Right renal pelvis (tissue), 4 donors: ENCODE results near the gene FKBP5. TPM values are rescaled to one million over a fixed set of nuclear protein-coding genes. Genes with fewer than 3 reads are reported as not detected.
"Not testable (repeated sequence)": the region's sequence is repeated elsewhere in the genome, so short reads cannot be mapped to it uniquely, and the experiment has no call there.

Experiments
- DNase-seq, 4 donors: peaks; one replicate each; pipeline ENCODE4 v3.0.0-alpha.2; 2013; ENCODE audit warnings: low read depth in 4 of 4, low spot score in 3 of 4, missing footprints in 1 of 4
- polyA plus RNA-seq, 4 donors: library from polyadenylated mRNA; unstranded; fragments of 120-200 nt; gene quantifications; one replicate each; pipeline ENCODE4 v1.2.1, GENCODE V29; 2013; ENCODE audit not compliant: insufficient read length in 4 of 4

The FKBP5 gene
- polyA plus RNA-seq: 10 to 100 TPM; 25.4 to 30.7 (median 28.2) TPM

DNA sequence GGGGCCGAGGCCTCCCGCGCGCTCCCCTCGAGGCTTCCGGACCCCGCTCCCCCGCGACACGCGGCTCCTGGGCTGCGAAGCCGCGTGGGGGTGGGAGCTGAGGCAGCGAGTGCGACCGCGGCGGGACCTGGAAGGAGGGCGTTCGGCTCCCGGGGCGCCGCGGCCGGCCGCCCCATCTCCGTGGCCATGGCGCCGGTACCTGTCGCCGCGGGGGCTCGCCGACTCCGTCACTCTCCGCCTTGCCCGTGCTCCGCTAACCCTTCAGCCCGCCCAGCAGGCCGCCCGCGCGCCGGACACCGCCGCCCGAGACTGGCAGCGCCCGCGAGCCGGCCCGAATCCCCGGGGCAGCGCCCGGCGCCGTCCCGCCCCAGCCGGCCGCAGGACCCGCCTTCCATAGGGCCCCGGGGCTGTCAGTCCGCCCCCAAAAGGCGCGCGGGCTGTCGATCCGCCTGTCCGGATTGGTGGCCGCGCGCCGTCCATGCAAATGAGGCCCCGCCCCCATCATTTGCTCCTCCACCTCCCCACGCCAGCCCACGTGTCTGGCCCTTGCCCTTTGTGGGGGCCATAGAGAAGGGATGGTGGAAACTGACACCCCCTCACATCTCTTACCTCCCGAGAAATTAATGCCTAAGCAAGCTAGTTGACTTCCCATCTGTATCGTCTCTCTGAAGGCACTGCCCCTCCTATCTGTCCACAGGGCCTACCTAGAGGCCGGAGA, at the start of gene FKBP5:
Gene FKBP5 (minus strand): TSS at position 311 of the 718 bp plus-strand sequence. CDS start 46,091 bp downstream, outside the sequence.
- DNase-seq: peak; percentile 60 to 79 (median 68)

DNA sequence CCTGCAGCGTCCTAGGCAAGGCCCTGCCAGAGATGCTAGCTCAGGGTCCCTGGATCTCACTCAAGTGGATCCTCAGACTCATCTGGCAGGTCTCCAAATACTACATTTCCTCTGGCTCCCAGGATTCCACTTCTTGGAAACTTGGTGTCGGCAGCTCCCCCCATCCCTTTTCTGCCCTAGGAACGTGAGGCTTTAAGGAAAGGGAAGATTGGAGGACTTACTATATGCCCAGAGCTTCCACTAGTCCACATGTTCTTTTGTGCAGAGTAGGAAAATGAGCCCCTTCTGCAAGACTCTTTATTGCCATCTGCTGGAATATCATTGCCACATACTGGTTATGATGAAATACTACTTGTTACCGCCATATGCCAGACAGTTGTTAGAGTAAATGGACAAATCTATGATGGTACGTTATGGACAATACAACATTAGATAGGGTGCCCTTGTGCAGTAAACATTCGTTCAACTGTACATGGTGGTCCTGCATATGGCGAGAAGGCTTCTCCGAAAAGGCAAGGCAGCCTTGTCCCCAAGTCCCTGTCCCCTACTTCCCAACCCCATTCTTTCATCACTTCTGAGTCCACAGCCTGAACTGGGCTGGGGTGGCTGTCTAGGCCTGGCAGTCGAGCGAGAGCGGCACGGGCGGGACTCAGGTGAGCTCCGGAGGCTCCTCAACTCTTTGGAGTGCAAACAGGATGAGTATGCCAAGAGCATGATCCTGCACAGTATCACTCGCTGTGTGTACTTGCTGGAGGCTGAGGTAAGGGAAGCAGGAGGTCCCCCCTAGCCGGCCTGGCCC, 48.9 kb upstream of the FKBP5 start:
- peak in 1 of 4 donors; percentile 41 for DNase-seq

DNA sequence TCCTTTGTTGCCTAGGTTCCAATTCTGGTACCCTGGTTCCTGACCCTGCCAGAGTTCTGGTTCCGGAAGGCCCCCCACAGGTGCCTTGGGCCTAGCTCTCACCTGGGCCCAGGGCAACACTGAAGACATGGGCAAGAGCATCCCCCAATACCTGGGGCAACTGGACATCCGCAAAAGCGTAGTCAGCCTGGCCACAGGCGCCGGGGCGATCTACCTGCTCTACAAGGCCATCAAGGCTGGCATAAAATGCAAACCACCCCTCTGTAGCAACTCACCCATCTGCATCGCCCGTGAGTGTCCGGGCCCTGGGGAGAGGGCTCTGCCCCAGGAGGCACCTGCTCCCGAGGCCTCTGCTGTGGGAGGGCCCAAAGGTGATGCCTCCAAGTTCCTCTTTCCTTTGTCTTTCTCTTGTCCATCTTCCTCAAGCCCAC, 48.3 kb upstream of the FKBP5 start, which contains the start of gene ARMC12:
Gene ARMC12 (plus strand): TSS at position 51 of the 431 bp plus-strand sequence. CDS start 77 bp downstream, at position 128.
- no peak for DNase-seq

DNA sequence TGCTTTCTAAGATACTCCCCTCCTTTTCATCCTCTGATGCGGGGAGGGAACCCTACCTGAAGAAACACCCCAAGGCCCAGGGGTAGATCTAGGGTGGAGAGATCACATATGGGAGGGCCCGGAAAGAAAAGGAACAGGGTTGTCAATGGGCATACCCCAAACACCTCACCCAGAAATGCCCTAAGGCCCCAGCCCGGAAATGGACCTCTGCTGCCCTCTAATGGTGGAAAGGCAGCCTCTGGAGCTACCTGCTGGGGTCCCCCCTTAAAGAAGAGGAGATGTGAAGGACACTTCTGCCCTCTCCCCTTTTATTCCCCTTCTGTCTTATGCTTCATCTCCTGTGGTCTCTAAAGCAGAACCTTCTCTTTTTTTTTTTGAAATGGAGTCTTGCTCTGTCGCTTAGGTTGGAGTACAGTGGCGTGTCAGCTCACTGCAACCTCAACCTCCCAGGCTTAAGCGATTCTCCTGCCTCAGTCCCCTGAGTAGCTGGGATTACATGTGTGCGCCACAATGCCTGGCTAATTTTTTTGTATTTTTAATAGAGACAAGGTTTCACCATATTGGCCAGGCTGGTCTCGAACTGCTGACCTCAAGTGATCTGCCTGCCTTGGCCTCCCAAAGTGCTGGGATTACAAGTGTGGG, 47.7 kb upstream of the FKBP5 start:
- DNase-seq: peak in 1 of 4 donors; percentile 58

DNA sequence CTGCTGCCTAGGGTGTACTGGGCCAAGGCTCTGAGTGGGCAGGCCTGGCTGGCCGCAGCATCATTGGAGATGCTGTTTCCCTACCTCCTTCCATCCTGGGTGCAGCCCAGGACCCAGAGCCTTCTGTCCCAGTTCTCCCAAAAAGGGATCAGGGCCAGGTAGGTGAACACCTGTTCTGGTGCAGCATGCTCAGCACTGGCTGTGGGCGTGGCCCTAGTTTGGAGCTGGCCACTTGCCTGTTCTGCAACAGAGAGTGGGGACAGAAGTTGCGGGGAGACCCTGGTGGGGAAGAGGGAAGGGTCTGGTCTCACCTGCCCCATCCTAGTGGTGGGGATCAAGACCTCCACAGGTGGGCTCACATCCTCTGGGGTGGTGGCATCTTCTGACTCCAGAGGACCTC, 46.7 kb upstream of the FKBP5 start:
- DNase-seq: no peak

DNA sequence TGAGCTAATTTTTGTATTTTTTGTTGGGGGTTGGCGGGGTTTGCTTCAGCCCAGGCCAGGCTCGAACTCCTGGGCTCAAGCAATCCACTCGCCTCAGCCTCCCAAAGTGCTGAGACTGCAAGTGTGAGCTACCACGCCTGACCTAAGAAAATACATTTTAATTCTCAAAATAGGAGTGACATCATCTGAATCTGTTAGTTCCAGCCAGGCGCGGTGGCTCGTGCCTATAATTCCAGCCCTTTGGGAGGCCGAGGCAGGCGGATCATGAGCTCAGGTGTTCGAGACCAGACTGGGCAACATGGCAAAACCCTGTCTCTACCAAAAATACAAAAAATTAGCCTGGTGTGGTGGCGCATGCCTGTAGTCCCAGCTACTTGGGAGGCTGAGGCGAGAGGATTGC, 45.6 kb upstream of the FKBP5 start:
- DNase-seq: not testable (repeated sequence)

DNA sequence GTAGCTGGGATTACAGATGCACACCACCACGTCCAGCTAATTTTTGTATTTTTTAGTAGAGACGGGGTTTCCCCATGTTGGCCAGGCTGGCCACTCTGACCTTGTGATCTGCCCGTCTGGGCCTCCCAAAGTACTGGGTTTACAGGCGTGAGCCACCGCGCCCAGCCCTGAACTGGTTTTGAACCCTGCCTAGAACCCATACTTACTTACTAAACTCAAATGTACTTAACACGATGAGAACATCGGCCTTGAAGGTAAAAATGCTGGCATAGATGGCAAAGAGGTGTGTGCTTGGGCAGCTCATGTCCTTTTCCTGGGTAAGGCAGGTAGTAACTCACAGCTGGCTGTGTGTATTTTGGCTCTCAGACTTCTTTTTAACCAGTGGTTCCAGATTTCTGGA, 44.9 kb upstream of the FKBP5 start:
- no peak for DNase-seq

DNA sequence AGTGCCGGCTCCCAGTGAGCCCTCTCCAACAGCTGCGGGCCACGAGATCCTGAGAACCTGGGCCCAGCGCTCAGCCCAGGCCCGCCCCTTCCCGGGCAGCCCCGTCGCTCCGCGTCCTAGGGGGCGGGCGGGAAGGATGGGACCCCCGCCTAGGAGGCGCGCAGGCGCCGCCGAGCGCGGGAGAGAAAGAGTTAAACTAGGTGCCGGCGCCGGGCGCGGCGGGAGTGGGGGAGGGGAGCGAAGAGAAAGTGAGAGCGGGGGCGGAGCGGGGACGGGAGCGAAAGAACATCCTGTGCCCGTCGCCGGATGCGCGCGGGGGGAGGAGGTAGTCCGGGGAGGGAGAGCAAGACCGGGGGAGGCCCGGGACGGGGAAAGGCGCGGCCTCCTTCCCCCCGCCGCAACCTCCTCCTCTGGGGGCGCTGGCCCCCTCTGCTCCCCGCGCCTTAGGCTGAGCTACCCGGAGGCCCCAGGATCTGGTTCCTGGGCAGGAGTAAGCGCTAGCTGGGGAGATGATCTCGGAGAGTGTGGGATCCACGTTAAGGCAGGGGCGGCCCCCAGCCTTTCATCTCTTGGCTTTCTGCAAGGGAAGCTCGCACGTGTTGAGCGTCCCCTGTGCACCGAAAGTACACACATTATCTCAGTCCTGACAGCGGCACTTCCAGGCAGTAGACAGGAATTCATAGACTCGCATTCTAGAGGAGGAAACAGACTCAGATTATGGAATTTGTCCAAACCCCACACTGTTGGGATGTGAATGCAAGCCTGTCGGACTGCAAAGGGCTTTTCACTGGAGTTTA, 43.2 kb upstream of the FKBP5 start:
- peak in 2 of 4 donors; percentile 77 to 83 for DNase-seq

DNA sequence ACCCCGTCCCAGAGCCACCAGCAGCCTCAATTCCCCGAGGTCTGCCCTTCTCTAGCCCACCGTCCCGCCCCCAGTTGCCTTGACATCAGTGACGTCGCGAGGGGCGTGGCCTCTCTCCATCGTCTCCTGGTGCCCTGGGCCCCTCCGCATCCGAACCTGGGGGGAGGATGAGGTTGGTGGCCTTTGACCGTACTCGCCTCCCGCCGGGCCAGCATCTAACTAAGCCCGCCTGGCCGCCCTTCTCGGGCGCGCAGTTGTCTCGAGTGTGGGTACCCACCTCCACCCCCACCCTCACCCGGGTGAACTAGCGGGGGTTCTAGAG, 42.7 kb upstream of the FKBP5 start:
- peak in 2 of 4 donors; percentile 84 to 87 for DNase-seq

DNA sequence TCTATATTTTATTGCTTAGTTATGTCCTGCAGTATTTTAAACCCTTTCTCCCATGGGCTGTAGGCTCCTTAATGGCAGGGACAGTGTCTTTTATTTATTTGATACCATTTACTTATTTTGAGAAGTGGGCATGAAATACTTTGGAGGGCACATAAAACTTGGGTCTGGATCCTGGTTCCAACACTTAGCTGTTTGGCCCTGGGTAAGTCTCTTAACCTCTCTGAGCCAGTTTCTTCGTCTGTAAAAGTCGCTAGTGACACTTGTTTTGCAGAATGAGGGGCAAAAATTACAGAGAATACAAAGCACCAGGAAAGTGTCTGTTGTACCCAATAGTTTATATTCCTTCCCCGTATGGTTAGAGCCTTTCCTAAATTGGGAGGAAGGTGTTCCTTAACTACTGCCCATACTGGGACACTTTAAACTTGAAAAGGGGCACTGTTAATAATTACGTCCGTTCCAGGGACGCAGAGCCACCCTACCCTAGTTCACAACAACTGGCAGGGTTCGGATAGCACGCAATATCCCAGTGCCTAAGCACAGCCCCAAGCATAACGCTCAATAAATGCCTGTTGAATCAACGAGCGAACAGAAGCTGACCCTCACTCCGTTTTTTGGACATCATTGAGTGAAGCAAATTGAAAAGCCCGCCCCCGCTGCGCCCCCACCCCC, 42.2 kb upstream of the FKBP5 start:
- no peak for DNase-seq

DNA sequence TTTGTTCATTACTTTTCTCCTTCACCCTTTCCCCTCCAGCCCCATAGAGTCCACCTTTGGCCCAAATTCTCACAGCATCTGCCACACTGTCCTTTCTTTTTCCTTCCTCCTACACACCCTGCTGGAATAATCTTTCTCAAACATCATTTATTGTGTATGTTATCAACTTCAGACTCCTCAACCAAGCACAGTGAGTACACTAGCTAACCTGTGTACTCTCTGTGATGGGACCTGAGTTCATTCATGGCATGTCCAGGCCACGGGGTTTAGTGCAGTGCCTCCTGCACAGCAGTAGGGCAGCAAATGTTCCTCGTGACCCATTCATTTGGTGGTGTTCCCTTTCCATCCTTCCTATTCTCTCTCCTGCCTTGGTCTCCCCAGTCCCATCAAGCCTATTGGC, 41.0 kb upstream of the FKBP5 start:
- DNase-seq: no peak

DNA sequence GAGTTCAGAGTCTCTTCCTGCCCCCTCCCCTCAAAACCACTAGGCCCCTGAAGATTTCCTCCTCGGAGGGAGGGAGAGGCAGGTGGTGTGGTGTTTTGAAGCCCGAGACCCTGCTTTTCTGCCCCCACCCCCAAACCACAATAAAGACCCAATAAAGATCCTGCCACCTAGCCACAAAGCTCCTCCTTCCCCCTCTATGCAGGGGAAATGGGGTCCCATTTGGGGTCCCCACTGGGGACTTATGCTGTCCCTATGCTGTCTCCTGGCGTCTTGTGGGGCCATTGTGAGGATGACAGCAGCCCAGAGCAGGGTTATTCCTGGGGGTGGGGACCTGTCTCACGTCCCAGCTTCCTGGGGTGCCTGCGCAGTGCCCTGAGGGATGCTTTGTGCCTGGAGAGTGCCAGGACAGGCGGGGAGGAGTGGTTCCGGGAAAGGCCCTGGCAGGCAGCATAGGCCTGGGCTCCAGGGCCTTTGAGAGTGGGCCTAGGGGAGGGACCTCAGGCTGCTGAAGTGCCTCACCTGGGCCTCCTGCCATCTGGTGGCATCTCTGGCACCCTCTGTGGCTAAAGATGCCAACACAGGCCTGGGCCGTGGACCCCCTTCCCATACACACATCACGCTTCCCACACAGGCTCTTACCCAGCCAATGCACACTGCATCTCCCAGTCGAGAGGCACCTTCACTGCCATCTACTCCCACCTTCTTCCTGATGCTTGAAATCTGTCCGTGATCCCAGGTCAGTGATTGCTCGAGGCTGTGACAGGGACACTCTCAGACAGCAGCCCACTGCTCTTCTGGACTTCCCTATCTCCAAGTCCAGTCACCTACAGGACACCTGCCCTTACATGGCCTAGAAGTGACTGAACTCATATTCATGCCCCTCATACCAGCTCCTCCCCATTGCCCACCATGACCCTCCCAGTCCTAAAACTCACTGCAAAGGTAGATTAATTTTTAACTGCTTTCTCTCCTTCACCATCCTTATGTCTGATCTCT, 40.3 kb upstream of the FKBP5 start:
- DNase-seq: no peak

DNA sequence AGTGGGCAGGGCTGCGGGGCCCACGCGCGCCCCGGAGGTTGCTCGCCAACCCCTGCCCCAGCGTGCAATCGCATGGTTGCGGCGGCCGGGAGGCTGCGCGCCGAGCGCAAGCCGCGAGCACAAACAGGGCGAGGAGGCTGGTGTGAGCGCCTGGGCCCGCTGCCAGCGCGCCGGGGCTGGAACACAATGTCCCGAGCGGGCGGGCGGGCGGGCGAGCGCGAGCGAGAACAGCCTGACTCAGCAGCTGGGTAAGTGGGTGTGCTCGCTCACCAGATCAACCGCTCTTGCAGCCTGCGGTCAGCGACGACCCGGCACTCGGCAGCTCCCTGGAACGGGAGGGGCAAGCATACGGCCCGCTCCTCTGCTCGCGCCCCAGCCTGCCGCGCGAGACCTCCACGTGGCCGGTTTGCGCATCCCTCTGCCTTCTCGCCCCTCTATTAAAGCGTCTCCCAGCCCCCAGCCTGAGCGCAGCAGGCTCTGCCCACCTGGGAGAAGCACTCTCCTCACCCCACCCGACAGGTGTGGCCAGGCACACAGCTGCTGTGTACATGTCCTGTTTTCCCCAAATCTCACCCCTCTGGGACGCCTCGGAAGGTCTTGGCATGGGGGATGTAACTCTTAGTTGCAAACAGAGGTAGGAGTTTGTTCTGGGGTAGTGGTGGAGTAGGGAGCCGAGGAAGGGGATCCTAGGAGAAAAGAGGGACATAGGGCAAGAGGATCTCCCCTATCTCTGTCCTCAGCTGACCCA, 39.4 kb upstream of the FKBP5 start:
- DNase-seq: no peak

DNA sequence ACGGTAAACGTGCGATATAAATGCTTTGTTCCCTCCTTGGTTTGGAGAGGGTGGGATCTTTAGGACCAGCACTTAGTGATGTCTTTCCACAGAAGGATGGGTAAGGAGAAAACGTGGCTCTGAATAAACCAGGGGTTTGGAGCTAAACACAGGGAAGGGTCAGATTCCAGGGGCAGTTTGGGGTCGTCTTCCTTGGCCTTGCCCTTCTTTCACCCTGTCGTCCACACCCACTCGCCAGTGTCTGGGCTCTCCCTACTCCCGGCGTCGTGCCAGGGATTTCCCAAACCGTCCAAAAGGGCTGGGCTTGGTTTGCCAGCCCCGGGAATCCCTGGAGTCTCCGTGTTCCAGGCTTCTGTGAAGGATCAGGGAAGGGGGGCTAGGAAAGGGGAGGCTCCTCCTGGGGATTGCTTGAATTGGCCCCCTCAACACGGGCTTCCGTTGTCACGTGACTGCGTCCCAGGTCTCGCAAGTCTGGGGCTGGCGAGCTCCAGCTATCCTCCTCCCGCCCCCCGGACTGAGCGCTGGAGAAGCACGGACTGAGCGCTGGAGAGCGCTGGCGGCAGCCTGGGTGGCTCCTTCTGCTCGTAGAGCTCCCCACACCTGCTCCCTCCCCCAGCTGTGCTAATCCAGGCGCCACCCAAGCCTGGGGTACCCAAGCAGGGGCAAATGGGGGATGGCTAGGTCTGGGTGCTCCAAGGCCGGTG, 38.7 kb upstream of the FKBP5 start:
- peak in 1 of 4 donors; percentile 65 for DNase-seq

DNA sequence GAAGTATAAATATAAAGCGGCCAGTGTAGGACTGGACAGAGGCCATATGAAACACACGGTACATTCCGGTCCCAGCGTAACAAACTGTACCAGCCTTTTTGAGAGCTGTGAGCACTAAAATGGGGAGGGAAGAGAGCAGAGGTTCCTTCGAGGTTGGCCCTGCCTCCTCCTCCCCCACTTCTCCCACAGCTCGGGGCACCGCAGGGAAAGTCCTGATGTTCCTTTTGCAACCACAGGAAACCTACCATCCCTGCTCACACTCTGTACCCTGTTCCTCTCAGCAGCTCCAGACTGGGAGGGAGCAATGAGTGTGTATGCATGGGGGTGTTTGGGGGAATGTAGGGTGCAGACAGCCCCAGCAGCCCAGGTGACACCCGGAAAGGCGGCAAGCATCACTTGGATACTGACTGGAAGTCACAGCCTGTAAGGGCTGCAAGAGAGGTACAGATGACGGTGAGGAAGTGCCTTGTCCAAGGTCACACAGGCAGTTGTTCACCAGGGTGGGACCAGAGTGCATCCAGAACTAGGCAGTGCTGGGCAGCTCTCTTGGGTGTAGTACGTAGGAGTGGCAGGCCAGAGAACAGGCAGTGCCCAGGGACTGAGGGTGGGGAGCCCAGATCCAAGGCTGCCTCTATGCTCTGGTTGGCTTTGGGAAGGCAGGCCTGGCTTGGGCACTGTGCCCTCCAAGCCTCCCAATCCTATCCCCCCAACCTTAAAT, 37.2 kb upstream of the FKBP5 start:
- DNase-seq: no peak

DNA sequence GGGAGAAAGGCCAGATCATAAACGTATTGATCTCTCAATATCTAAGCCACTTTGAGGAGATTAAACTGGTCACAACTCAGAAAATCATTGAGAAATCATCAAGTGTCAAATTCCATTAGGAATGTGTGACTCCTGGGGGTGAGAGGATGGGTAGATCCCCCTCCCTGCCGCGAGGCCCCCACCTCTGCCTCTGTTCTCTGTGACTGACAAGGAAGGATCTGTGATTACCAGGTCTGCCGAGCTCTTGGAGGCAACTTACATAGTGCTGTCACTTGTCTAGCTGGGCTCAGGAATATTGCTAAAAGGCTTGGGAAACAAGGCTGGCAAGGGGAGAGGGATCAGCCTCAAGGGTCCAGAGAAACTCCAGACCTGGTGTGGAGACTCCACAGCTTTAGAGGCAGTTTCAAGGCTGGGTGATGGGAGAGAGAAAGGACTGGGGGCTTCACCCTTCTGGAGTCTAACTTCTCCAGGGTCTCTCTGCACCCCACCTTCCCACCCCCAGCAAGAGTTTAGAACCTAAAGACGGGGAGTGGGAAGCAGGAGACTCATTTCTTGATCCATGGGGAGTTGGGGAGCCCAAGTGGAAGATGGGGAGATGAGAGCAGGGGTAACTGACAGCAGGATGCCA, 36.5 kb upstream of the FKBP5 start:
- no peak for DNase-seq
